Duodenal mucosa (tissue), 2 donors: ENCODE data around the gene BLVRB.
"Not testable (repeated sequence)": the region's sequence is repeated elsewhere in the genome, so short reads cannot be mapped to it uniquely, and the experiment has no call there.

Experiments used
- H3K27ac ChIP-seq: one replicate; pipeline ENCODE4 v1.7.0; 2013; ENCODE audit warnings: low read depth, low read length
- H3K27me3 ChIP-seq, 2 donors: one replicate each; pipeline ENCODE4 v1.7.0; 2013; ENCODE audit warnings: low read length in 2 of 2, control low read depth in 1 of 2; ENCODE audit not compliant: insufficient read depth in 2 of 2, control insufficient read depth in 1 of 2
- H3K36me3 ChIP-seq, 2 donors: one replicate each; pipeline ENCODE4 v1.7.0; 2013; ENCODE audit warnings: low read length in 2 of 2, control low read depth in 1 of 2; ENCODE audit not compliant: insufficient read depth in 2 of 2, control insufficient read depth in 1 of 2
- H3K4me1 ChIP-seq, 2 donors: one replicate each; pipeline ENCODE4 v1.7.0; 2013; ENCODE audit warnings: low read length in 2 of 2, control low read depth in 1 of 2; ENCODE audit not compliant: insufficient read depth in 2 of 2, control insufficient read depth in 1 of 2
- H3K4me3 ChIP-seq, 2 donors: one replicate each; pipeline ENCODE4 v1.7.0; 2013; ENCODE audit warnings: low read length in 2 of 2, low read depth in 1 of 2
- H3K9ac ChIP-seq, 2 donors: one replicate each; pipeline ENCODE4 v1.7.0; 2013; ENCODE audit warnings: low read length in 2 of 2, low read depth in 1 of 2
- H3K9me3 ChIP-seq, 2 donors: one replicate each; pipeline ENCODE4 v1.7.0; 2013; ENCODE audit warnings: low read length in 2 of 2, control low read depth in 1 of 2; ENCODE audit not compliant: control insufficient read depth in 1 of 2

Gene BLVRB

DNA sequence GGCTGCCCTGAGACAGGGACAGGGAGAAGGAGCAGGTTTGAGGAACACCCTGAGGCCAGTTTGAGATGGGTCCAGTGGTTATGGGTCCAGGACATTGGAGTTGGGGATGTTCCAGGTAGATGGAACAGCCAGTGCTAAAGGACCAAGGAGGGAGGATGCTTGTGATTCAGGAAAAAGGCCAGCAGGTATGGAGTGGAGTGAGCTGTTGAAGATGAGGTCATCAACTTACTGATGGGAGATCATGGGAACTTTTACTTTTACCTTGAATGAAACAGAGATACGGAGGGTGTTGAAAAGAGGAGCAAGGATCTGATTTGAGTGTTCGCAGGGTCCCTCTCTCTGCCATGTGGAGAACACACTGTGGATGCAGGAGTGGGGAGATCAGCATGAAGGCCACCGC, 26.7 kb upstream of the BLVRB start:
- no peak overlapping the region for H3K4me3 ChIP-seq
- H3K36me3 ChIP-seq = no peaks in the 10 kb centered on the region
- H3K27me3 ChIP-seq = peaks cover 0 to 3% of the 10 kb centered on the region in 2 donors
- H3K27ac ChIP-seq = no peak overlapping the region
- no peaks in the 10 kb centered on the region for H3K4me1 ChIP-seq
- H3K9me3 ChIP-seq = no peaks in the 10 kb centered on the region
- no peak overlapping the region for H3K9ac ChIP-seq

DNA sequence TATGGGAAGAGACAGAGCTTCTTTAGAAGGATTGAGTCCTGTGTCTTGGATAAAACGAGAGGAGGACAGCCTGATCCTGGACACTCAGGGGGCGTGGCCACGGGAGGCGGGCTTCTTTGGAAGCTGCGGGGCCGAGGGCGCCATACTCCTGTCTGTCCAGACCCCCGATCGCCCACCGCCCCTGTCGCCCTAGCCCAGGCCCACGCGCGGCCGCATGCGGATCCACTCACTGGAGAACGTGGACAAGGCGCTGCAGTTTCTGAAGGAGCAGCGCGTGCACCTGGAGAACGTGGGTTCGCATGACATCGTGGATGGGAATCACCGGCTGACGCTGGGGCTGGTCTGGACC, 24.3 kb upstream of the BLVRB start:
- peaks cover 0 to 3% of the 10 kb centered on the region in 2 donors for H3K27me3 ChIP-seq

DNA sequence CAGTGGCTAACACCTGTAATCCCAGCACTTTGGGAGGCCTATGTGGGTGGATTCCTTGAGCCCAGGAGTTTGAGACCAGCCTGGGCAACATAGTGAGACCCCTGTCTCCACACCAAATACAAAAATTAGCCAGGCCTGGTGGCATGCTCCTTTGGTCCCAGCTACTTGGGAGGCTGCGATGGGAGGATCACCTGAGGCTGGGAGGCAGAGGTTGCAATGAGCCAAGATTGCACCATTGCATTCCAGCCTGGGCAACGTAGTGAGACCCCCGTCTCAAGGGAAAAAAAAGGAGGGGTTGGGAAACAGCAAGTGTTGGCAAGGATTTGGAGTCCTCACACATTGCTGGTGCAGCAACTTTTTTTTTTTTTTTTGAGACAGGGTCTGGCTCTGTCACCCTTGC, 20.5 kb upstream of the BLVRB start:
- Histone ChIP-seq H3K4me1 (no peaks in the 10 kb centered on the region), H3K4me3 (no peak overlapping the region), H3K27me3 (peaks cover 0 to 3% of the 10 kb centered on the region in 2 donors), H3K9me3 (no peaks in the 10 kb centered on the region), H3K9ac (no peak overlapping the region), H3K36me3 (no peaks in the 10 kb centered on the region), H3K27ac (no peak overlapping the region)

More for the DNA sequence above, 24.3 kb upstream of the BLVRB start:
- H3K4me3 ChIP-seq = no peak overlapping the region
- H3K36me3 ChIP-seq = no peaks in the 10 kb centered on the region
- no peak overlapping the region for H3K27ac ChIP-seq
- no peaks in the 10 kb centered on the region for H3K9me3 ChIP-seq
- no peaks in the 10 kb centered on the region for H3K4me1 ChIP-seq
- no peak overlapping the region for H3K9ac ChIP-seq

DNA sequence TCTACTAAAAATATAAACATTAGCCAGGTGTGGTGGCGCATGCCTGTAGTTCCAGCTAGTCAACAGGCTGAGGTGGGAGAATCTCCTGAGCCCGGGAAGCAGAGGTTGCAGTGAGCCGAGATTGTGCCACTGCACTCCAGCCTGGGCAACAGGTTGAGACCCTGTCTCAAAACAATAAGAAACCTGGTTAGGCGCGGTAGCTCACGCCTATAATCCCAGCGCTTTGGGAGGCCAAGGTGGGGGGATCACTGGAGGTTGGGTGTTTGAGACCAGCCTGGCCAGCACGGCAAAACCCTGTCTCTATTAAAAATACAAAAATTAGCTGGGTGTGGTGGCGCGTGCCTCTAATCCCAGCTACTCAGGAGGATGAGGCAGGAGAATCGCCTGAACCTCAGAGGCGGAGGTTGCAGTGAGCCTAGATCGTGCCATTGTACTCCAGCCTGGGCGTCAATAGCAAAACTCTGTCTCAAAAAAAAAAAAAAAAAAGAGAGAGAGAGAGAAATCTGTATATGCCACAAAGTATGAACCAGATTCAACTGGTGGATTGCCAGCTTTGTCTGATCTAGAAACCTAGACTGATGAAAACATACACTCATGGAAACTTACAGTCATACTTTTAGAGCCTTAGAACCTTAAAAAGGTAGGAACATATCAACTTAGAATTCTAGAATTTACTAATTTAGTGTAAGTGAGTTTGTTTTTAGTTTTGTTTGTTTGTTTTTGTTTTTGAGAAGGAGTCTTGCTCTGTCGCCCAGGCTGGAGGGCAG, 10.5 kb upstream of the BLVRB start:
- H3K4me1 ChIP-seq, H3K36me3 ChIP-seq, H3K27ac ChIP-seq, H3K4me3 ChIP-seq, H3K9ac ChIP-seq, H3K27me3 ChIP-seq, H3K9me3 ChIP-seq: not testable (repeated sequence)

- Histone ChIP-seq H3K9me3 (no peaks in the 10 kb centered on the region), H3K4me1 (no peaks in the 10 kb centered on the region), H3K4me3 (no peak overlapping the region), H3K27ac (no peak overlapping the region), H3K27me3 (no peaks in the 10 kb centered on the region), H3K9ac (no peak overlapping the region), H3K36me3 (no peaks in the 10 kb centered on the region)
Observed at GRCh38 chr19:40474737-40475136, 9.2 kb upstream of the BLVRB start.

DNA sequence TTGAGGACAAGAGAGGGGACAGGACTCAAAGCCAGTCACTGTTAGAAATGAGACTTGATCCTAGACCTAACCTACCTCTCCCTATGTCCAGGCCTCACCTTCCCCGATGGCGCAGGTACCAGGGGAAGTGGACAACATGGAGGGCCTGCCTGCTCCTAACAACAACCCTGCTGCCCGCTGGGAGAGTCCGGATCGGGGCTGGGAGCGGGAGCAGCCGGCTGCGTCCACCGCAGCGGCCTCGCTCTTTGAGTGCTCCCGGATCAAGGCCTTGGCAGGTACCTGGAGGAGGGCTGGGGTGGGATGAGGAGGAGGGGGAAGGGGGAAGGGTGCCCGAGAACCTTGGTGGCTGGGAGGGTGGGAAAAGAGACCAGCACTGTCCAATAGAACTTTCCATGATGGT, 7.0 kb upstream of the BLVRB start:
- Histone ChIP-seq H3K36me3 (no peaks in the 10 kb centered on the region), H3K4me1 (no peaks in the 10 kb centered on the region), H3K27me3 (no peaks in the 10 kb centered on the region)

DNA sequence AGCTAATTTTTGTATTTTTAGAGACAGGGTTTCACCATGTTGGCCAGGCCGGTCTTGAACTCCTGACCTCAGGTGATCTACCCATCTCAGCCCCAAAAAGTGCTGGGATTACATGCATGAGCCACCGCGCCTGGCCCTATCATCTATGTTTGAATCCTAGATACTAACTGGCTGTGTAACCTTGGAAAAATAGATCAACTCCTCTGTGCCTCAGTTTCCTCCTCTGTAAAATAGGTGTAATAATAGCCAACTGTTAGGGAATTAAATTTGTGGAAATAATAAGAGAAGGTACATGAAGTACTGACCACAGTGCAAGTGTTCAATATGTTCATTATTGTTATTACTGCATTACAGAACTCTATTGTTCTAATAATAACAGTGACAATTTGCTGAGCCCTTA, 5.6 kb upstream of the BLVRB start:
- Histone ChIP-seq H3K36me3 (no peaks in the 10 kb centered on the region), H3K9ac (no peak overlapping the region), H3K4me3 (no peak overlapping the region), H3K27ac (no peak overlapping the region), H3K4me1 (peaks cover 7% of the 10 kb centered on the region in 2 donors), H3K9me3 (no peaks in the 10 kb centered on the region), H3K27me3 (peaks cover 4 to 6% of the 10 kb centered on the region in 2 donors)

More for the DNA sequence above, 7.0 kb upstream of the BLVRB start:
- no peaks in the 10 kb centered on the region for H3K9me3 ChIP-seq
- H3K4me3 ChIP-seq = no peak overlapping the region
- H3K27ac ChIP-seq = no peak overlapping the region
- H3K9ac ChIP-seq = no peak overlapping the region

GRCh38 chr19:40469011-40469410, 3.5 kb upstream of the BLVRB start:
- Histone ChIP-seq H3K27ac (no peak overlapping the region), H3K9me3 (no peaks in the 10 kb centered on the region), H3K4me3 (no peak overlapping the region), H3K36me3 (no peaks in the 10 kb centered on the region), H3K27me3 (peaks cover 4 to 6% of the 10 kb centered on the region in 2 donors), H3K4me1 (peaks cover 18 to 21% of the 10 kb centered on the region in 2 donors), H3K9ac (no peak overlapping the region)

DNA sequence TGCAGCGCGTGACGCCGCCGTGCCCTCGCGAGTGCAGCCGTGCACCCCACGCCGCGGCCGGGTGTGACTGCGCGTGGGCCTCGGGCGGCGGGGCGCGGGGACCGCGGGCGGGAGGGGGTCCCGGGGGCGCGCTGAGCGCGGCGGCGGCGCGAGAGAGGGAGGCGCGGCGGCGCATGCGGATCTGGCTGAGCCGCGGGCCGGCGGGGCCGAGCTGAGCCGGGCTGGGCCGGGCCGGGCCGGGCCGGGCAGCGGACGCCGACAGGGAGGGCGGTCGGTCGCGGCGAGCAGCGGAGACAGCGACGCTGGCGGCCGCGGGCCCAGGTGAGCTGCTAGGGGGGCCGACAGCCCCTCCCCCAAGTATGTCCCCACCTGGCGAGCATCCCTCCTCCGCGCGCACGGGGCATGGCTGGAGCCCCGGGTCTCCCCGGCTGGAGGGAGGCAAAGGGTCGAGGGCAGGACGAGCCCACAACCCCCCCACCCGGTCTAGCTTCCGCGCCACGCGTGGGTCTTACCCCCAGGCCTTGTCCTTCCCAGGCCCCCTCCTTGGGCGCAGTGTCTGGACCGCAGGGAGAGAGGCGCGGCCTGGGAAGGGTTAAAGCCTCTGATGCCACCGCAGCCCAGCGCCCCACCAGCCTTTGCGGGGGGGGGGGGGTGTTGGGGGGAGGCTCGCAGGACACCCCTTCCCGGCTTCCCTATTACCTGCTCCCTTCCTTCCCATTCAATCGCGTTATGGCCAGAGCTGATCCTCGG, 1.6 kb upstream of the BLVRB start, which contains the start of gene SPTBN4:
Gene SPTBN4 (plus strand): TSS at position 17 of the 750 bp plus-strand sequence. CDS start 5,621 bp downstream, outside the sequence.
- H3K4me1 ChIP-seq = peaks cover 21 to 22% of the 10 kb centered on the region in 2 donors
- H3K27ac ChIP-seq = peak within 1 kb of the TSS; percentile 13
- H3K27me3 ChIP-seq = peaks cover 4 to 6% of the 10 kb centered on the region in 2 donors
- no peaks in the 10 kb centered on the region for H3K9me3 ChIP-seq
- no peaks in the 10 kb centered on the region for H3K36me3 ChIP-seq
- peak within 1 kb of the TSS; percentile 74 to 84 for H3K4me3 ChIP-seq
- peak within 1 kb of the TSS; percentile 22 to 33 for H3K9ac ChIP-seq

GRCh38 chr19:40466219-40466984, 857 bp upstream of the BLVRB start:
- H3K9ac ChIP-seq = peak overlapping the region; percentile 22 to 33
- H3K4me1 ChIP-seq = peaks cover 27% of the 10 kb centered on the region in 2 donors
- peak overlapping the region; percentile 74 to 84 for H3K4me3 ChIP-seq
- peak overlapping the region; percentile 13 for H3K27ac ChIP-seq
- no peaks in the 10 kb centered on the region for H3K9me3 ChIP-seq
- H3K36me3 ChIP-seq = no peaks in the 10 kb centered on the region
- H3K27me3 ChIP-seq = peaks cover 4 to 6% of the 10 kb centered on the region in 2 donors
